ENCODE results near the gene TRIM33. TPM values are rescaled to one million over a fixed set of nuclear protein-coding genes. Genes with fewer than 3 reads are reported as not detected.
"Not testable (repeated sequence)": the region's sequence is repeated elsewhere in the genome, so short reads cannot be mapped to it uniquely, and the experiment has no call there.

TRIM33 gene
- total RNA-seq, 1 experiment from 2014 or later: 78.9 TPM

GRCh38 chr1:114367810-114368209 is 143.2 kb downstream of the TRIM33 start:
- Histone ChIP-seq H3K4me3 (ENCODE audit: low read length) (no peak overlapping the region), H3K9me3 (ENCODE audit: low read length) (peaks cover 10% of the 10 kb centered on the region; the same call in 1 of the 2 replicates), H3K4me2 (ENCODE audit: low read depth, low read length, poor library complexity, severe bottlenecking) (no peak overlapping the region), H3K9me2 (replicated peaks; ENCODE audit: insufficient read depth, low read length) (no peaks in the 10 kb centered on the region), H3K27ac (ENCODE audit: low read length) (no peak overlapping the region), H2AFZ (ENCODE audit: low read length) (no peak overlapping the region), H3K4me1 (ENCODE audit: low read length) (no peaks in the 10 kb centered on the region), H3K27me3 (ENCODE audit: low read length) (no peaks in the 10 kb centered on the region), H3K36me3 (ENCODE audit: insufficient read depth, low read length) (peaks cover 5% of the 10 kb centered on the region; the same call in 1 of the 2 replicates), H3K9ac (ENCODE audit: low read length) (no peak overlapping the region), H4K20me1 (ENCODE audit: insufficient read depth, low read depth, low read length) (no peaks in the 10 kb centered on the region), H3K79me2 (ENCODE audit: low read length) (no peaks in the 10 kb centered on the region)
- DNase-seq: no peak

GRCh38 chr1:114363230-114363629 is 147.8 kb downstream of the TRIM33 start:
- not testable (repeated sequence) for H3K79me2 ChIP-seq (ENCODE audit: low read length); H3K4me2 ChIP-seq (ENCODE audit: low read depth, low read length, poor library complexity, severe bottlenecking); H3K27me3 ChIP-seq (ENCODE audit: low read length); H3K9me2 ChIP-seq (replicated peaks; ENCODE audit: insufficient read depth, low read length); H3K27ac ChIP-seq (ENCODE audit: low read length); DNase-seq; H3K4me1 ChIP-seq (ENCODE audit: low read length); H4K20me1 ChIP-seq (ENCODE audit: insufficient read depth, low read depth, low read length); H3K4me3 ChIP-seq (ENCODE audit: low read length); H3K36me3 ChIP-seq (ENCODE audit: insufficient read depth, low read length); H2AFZ ChIP-seq (ENCODE audit: low read length); H3K9ac ChIP-seq (ENCODE audit: low read length)
- H3K9me3 ChIP-seq (ENCODE audit: low read length): peaks cover 13% of the 10 kb centered on the region

- H3K9ac ChIP-seq (ENCODE audit: low read length): no peak overlapping the region
- H3K4me1 ChIP-seq (ENCODE audit: low read length): no peaks in the 10 kb centered on the region
- no peak overlapping the region for H3K27ac ChIP-seq (ENCODE audit: low read length)
- H2AFZ ChIP-seq (ENCODE audit: low read length): no peak overlapping the region
- H3K36me3 ChIP-seq (ENCODE audit: insufficient read depth, low read length): peaks cover 5% of the 10 kb centered on the region; the same call in 1 of the 2 replicates
- H3K27me3 ChIP-seq (ENCODE audit: low read length): no peaks in the 10 kb centered on the region
- H3K4me2 ChIP-seq (ENCODE audit: low read depth, low read length, poor library complexity, severe bottlenecking): no peak overlapping the region
- no peak for DNase-seq
- H3K4me3 ChIP-seq (ENCODE audit: low read length): no peak overlapping the region
- no peaks in the 10 kb centered on the region for H3K79me2 ChIP-seq (ENCODE audit: low read length)
- peaks cover 13% of the 10 kb centered on the region for H3K9me3 ChIP-seq (ENCODE audit: low read length)
- no peaks in the 10 kb centered on the region for H4K20me1 ChIP-seq (ENCODE audit: insufficient read depth, low read depth, low read length)
- no peaks in the 10 kb centered on the region for H3K9me2 ChIP-seq (replicated peaks; ENCODE audit: insufficient read depth, low read length)
Measured at GRCh38 chr1:114359791-114360190, 151.2 kb downstream of the TRIM33 start.

- no peaks in the 10 kb centered on the region for H4K20me1 ChIP-seq (ENCODE audit: insufficient read depth, low read depth, low read length)
- no peak overlapping the region for H3K9ac ChIP-seq (ENCODE audit: low read length)
- no peaks in the 10 kb centered on the region for H3K9me2 ChIP-seq (replicated peaks; ENCODE audit: insufficient read depth, low read length)
- no peak overlapping the region for H3K4me3 ChIP-seq (ENCODE audit: low read length)
- no peak overlapping the region for H3K4me2 ChIP-seq (ENCODE audit: low read depth, low read length, poor library complexity, severe bottlenecking)
- no peaks in the 10 kb centered on the region for H3K36me3 ChIP-seq (ENCODE audit: insufficient read depth, low read length)
- H3K4me1 ChIP-seq (ENCODE audit: low read length): peaks cover 19% of the 10 kb centered on the region
- no peak overlapping the region for H3K27ac ChIP-seq (ENCODE audit: low read length)
- no peaks in the 10 kb centered on the region for H3K27me3 ChIP-seq (ENCODE audit: low read length)
- no peaks in the 10 kb centered on the region for H3K9me3 ChIP-seq (ENCODE audit: low read length)
- no peak for DNase-seq
- no peaks in the 10 kb centered on the region for H3K79me2 ChIP-seq (ENCODE audit: low read length)
- no peak overlapping the region for H2AFZ ChIP-seq (ENCODE audit: low read length)
Measured at GRCh38 chr1:114355240-114355639, 155.8 kb downstream of the TRIM33 start.

GRCh38 chr1:114353262-114353661 is 157.7 kb downstream of the TRIM33 start:
- Histone ChIP-seq H3K4me2 (ENCODE audit: low read depth, low read length, poor library complexity, severe bottlenecking) (peak overlapping the region; percentile 42), H3K36me3 (ENCODE audit: insufficient read depth, low read length) (no peaks in the 10 kb centered on the region), H3K4me1 (ENCODE audit: low read length) (peaks cover 19% of the 10 kb centered on the region), H2AFZ (ENCODE audit: low read length) (peak overlapping the region; percentile 30; the same call in 1 of the 2 replicates), H3K27ac (ENCODE audit: low read length) (no peak overlapping the region), H3K9me2 (replicated peaks; ENCODE audit: insufficient read depth, low read length) (no peaks in the 10 kb centered on the region), H3K79me2 (ENCODE audit: low read length) (no peaks in the 10 kb centered on the region), H4K20me1 (ENCODE audit: insufficient read depth, low read depth, low read length) (no peaks in the 10 kb centered on the region), H3K4me3 (ENCODE audit: low read length) (no peak overlapping the region), H3K27me3 (ENCODE audit: low read length) (no peaks in the 10 kb centered on the region), H3K9me3 (ENCODE audit: low read length) (no peaks in the 10 kb centered on the region), H3K9ac (ENCODE audit: low read length) (peak overlapping the region; percentile 15; the same call in 1 of the 2 replicates)
- peak; percentile 71 for DNase-seq

- H4K20me1 ChIP-seq (ENCODE audit: insufficient read depth, low read depth, low read length): no peaks in the 10 kb centered on the region
- H3K9ac ChIP-seq (ENCODE audit: low read length): peak overlapping the region; percentile 15; the same call in 1 of the 2 replicates
- H2AFZ ChIP-seq (ENCODE audit: low read length): peak overlapping the region; percentile 15; the same call in 1 of the 2 replicates
Measured at GRCh38 chr1:114352797-114353196, 158.2 kb downstream of the TRIM33 start.

GRCh38 chr1:114350731-114351445 is 160.1 kb downstream of the TRIM33 start:
- no peak overlapping the region for H3K9ac ChIP-seq (ENCODE audit: low read length)
- no peaks in the 10 kb centered on the region for H3K79me2 ChIP-seq (ENCODE audit: low read length)
- no peak overlapping the region for H3K27ac ChIP-seq (ENCODE audit: low read length)
- no peak for DNase-seq
- H3K4me1 ChIP-seq (ENCODE audit: low read length): peaks cover 27% of the 10 kb centered on the region
- no peak overlapping the region for H3K4me3 ChIP-seq (ENCODE audit: low read length)
- H3K9me2 ChIP-seq (replicated peaks; ENCODE audit: insufficient read depth, low read length): no peaks in the 10 kb centered on the region
- no peak overlapping the region for H3K4me2 ChIP-seq (ENCODE audit: low read depth, low read length, poor library complexity, severe bottlenecking)
- no peaks in the 10 kb centered on the region for H4K20me1 ChIP-seq (ENCODE audit: insufficient read depth, low read depth, low read length)
- H2AFZ ChIP-seq (ENCODE audit: low read length): no peak overlapping the region
- no peaks in the 10 kb centered on the region for H3K27me3 ChIP-seq (ENCODE audit: low read length)
- H3K9me3 ChIP-seq (ENCODE audit: low read length): no peaks in the 10 kb centered on the region
- H3K36me3 ChIP-seq (ENCODE audit: insufficient read depth, low read length): no peaks in the 10 kb centered on the region

More at GRCh38 chr1:114352797-114353196, 158.2 kb downstream of the TRIM33 start:
- Histone ChIP-seq H3K27me3 (ENCODE audit: low read length) (no peaks in the 10 kb centered on the region), H3K4me1 (ENCODE audit: low read length) (peaks cover 19% of the 10 kb centered on the region), H3K79me2 (ENCODE audit: low read length) (no peaks in the 10 kb centered on the region), H3K9me2 (replicated peaks; ENCODE audit: insufficient read depth, low read length) (no peaks in the 10 kb centered on the region), H3K9me3 (ENCODE audit: low read length) (no peaks in the 10 kb centered on the region), H3K4me2 (ENCODE audit: low read depth, low read length, poor library complexity, severe bottlenecking) (peak overlapping the region; percentile 42), H3K4me3 (ENCODE audit: low read length) (no peak overlapping the region), H3K27ac (ENCODE audit: low read length) (no peak overlapping the region), H3K36me3 (ENCODE audit: insufficient read depth, low read length) (no peaks in the 10 kb centered on the region)
- DNase-seq: peak; percentile 62

GRCh38 chr1:114349891-114350605 is 161.0 kb downstream of the TRIM33 start:
- no peak overlapping the region for H3K9ac ChIP-seq (ENCODE audit: low read length)
- H3K79me2 ChIP-seq (ENCODE audit: low read length): no peaks in the 10 kb centered on the region
- no peaks in the 10 kb centered on the region for H3K27me3 ChIP-seq (ENCODE audit: low read length)
- H3K9me2 ChIP-seq (replicated peaks; ENCODE audit: insufficient read depth, low read length): no peaks in the 10 kb centered on the region
- no peaks in the 10 kb centered on the region for H4K20me1 ChIP-seq (ENCODE audit: insufficient read depth, low read depth, low read length)
- H3K36me3 ChIP-seq (ENCODE audit: insufficient read depth, low read length): no peaks in the 10 kb centered on the region
- no peak overlapping the region for H3K4me2 ChIP-seq (ENCODE audit: low read depth, low read length, poor library complexity, severe bottlenecking)
- DNase-seq: no peak
- H3K9me3 ChIP-seq (ENCODE audit: low read length): no peaks in the 10 kb centered on the region
- H3K4me3 ChIP-seq (ENCODE audit: low read length): no peak overlapping the region
- H3K4me1 ChIP-seq (ENCODE audit: low read length): peaks cover 28% of the 10 kb centered on the region
- no peak overlapping the region for H2AFZ ChIP-seq (ENCODE audit: low read length)
- H3K27ac ChIP-seq (ENCODE audit: low read length): no peak overlapping the region

Measured in Karpas-422 (cell line).